RWPE1 (cell line): Measurements from ENCODE around the gene VAC14.

Experiments
- CTCF ChIA-PET: fragments of 350-600 bp; sonication (Branson Sonifier 250); formaldehyde crosslinking; extraction: SDS; loops from one replicate; lab custom pipeline; 2021; lab: Yijun Ruan, JAX
- POLR2A ChIA-PET: fragments of 400-600 bp; formaldehyde crosslinking; extraction: SDS; loops from one replicate; lab custom pipeline; 2020; ENCODE audit warnings: antibody characterized with exemption; ENCODE audit not compliant: low non-redundant PET; lab: Yijun Ruan, JAX
- DNase-seq: peaks from one replicate; pipeline ENCODE4 v3.0.0; 2012; ENCODE audit warnings: low spot score
- H3K27ac ChIP-seq: fragments of 450-650 bp; 2 replicates; pipeline ENCODE4 v1.5.1; 2017
- TF ChIP-seq, protein P1 (sequence below): fragments of 450-650 bp; conservative IDR thresholded peaks from 2 replicates; pipeline ENCODE4 v1.5.1; 2017; ENCODE audit warnings: low read depth, mild to moderate bottlenecking

VAC14 gene

DNA sequence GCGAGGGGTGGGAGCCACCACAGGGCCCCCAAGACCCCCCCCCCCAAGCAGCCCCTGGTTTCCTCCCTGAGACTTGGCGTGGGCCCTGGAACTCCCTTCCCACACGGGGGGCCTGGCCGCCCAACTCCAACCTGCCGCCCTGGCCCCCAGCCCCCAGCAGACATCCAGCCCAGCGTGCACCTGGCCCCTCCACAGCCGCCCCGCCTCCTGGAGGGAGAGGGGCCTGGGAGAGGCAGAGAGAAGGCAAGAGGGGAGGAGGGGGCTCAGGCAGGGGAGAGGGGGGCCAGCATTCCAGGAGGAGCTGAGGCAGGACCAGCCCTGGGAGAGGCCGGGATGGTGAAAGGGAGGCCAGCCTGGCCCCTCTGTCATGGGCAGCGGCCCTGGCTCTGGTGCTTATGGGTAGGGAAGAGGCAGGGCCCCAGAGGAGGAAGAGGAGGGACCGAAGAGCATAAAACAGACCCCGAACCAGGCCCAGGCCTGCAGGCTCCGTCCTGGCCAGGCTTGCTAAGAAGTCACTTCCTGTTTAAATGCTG lies 137.9 kb downstream of the VAC14 start:
- ChIA-PET CTCF (interaction anchor here (0.7 kb wide), 1 partner anchor 331 kb away, joined by 3 read pairs; no protein-coding TSS in a partner anchor), POLR2A (no interaction called here)
- DNase-seq: no peak
- TF ChIP-seq, protein P1, sequence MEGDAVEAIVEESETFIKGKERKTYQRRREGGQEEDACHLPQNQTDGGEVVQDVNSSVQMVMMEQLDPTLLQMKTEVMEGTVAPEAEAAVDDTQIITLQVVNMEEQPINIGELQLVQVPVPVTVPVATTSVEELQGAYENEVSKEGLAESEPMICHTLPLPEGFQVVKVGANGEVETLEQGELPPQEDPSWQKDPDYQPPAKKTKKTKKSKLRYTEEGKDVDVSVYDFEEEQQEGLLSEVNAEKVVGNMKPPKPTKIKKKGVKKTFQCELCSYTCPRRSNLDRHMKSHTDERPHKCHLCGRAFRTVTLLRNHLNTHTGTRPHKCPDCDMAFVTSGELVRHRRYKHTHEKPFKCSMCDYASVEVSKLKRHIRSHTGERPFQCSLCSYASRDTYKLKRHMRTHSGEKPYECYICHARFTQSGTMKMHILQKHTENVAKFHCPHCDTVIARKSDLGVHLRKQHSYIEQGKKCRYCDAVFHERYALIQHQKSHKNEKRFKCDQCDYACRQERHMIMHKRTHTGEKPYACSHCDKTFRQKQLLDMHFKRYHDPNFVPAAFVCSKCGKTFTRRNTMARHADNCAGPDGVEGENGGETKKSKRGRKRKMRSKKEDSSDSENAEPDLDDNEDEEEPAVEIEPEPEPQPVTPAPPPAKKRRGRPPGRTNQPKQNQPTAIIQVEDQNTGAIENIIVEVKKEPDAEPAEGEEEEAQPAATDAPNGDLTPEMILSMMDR: no peak
- H3K27ac ChIP-seq: peak overlapping the region; percentile 66

DNA sequence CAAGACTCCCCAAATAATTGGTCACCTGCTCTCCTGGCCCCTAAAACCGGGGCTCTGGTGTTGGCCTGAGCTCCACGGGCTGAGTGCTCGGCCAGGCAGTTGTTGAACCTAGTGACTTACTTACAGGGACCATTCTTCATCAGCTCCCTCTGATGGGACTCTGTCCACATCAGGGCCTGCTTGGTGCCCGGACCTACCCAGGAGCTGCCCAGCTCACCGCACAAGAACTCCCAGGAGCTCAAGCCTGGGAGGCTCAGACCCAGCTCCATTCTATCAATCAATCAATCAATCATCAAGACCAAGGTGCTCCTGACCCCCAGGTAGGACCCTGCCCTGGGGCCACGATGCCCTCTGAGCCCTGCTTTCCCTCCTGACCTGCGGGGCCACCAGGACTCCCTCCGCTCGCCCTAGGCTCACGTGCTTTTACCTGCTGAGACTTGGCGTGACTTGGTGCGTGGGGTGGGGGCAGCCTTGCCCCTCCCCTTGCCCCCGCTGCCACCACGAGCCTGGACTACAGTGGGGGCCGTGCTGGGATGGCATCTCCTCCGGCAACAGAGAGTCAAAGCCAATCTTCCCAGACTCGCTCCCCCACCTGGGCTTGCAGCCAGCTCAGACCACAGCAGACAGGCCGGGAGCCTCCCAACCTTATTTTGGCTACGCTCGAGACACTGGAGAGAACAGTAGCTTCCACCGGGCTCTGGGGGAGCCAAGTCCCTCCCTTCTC lies 138.9 kb downstream of the VAC14 start:
- ChIA-PET CTCF (interaction anchor here (0.6 to 0.8 kb wide), 3 partner anchors 25 to 118 kb away, joined by 3 read pairs; no protein-coding TSS in a partner anchor), POLR2A (no interaction called here)
- TF ChIP-seq, protein P1: no peak
- DNase-seq: no peak
- H3K27ac ChIP-seq: peak overlapping the region; percentile 66

- peak overlapping the region; percentile 66 for H3K27ac ChIP-seq
- ChIA-PET CTCF (interaction anchor here (0.6 to 0.7 kb wide), 2 partner anchors 26 to 119 kb away, joined by 3 read pairs; no protein-coding TSS in a partner anchor), POLR2A (no interaction called here)
- no peak for DNase-seq
- TF ChIP-seq, protein P1: no peak
Observed at GRCh38 chr16:70661534-70661917, 139.4 kb downstream of the VAC14 start.

- H3K27ac ChIP-seq: peak overlapping the region; percentile 66
- ChIA-PET POLR2A (no interaction called here), CTCF (interaction anchor here (0.6 kb wide), 1 partner anchor 110 kb away, joined by 4 read pairs; no protein-coding TSS in a partner anchor)
- DNase-seq: peak; percentile 54
- TF ChIP-seq, protein P1: no peak
Observed at GRCh38 chr16:70660672-70661350, 140.1 kb downstream of the VAC14 start.

- TF ChIP-seq, protein P1: no peak
- POLR2A ChIA-PET: interaction anchor here (0.5 to 0.6 kb wide), 2 partner anchors 9 to 548 kb away, joined by 3 to 7 read pairs; no protein-coding TSS in a partner anchor
- DNase-seq: no peak
- peak overlapping the region; percentile 66 for H3K27ac ChIP-seq
- CTCF ChIA-PET: interaction anchor here (0.6 kb wide), 1 partner anchor 111 kb away, joined by 4 read pairs; no protein-coding TSS in a partner anchor
Observed at GRCh38 chr16:70659953-70660671, 140.8 kb downstream of the VAC14 start.
